Epithelial cell of proximal tubule (primary cell): Measurements from ENCODE around the gene PSME4. TPM values are rescaled to one million over a fixed set of nuclear protein-coding genes. Genes with fewer than 3 reads are reported as not detected.
"Not testable (repeated sequence)": the region's sequence is repeated elsewhere in the genome, so short reads cannot be mapped to it uniquely, and the experiment has no call there.

Experiments used
- DNase-seq: peaks from one replicate; pipeline ENCODE4 v3.0.0-alpha.2; 2011; ENCODE audit warnings: low read depth
- H3K4me3 ChIP-seq: 2 replicates; pipeline ENCODE4 v1.5.1; 2011; ENCODE audit warnings: low read depth, mild to moderate bottlenecking, low read length
- CTCF ChIP-seq: conservative IDR thresholded peaks from 2 replicates; pipeline ENCODE4 v1.5.1; 2012; ENCODE audit warnings: low read depth, mild to moderate bottlenecking, low read length
- total RNA-seq: library from RNA; depleted of rRNA; stranded (reverse); fragments of >200 nt; gene quantifications from 2 replicates; pipeline ENCODE4 v1.2.3, GENCODE V29; 2015

PSME4 gene
- total RNA-seq, 1 donor from 2014 or later = 18.7 TPM

- no peak overlapping the region for H3K4me3 ChIP-seq
- TF ChIP-seq CTCF = no peak
- no peak for DNase-seq
Measured at GRCh38 chr2:53987336-53987921, 16.6 kb upstream of the PSME4 start.

GRCh38 chr2:53985646-53986045 lies 14.9 kb upstream of the PSME4 start:
- no peak overlapping the region for H3K4me3 ChIP-seq
- DNase-seq = no peak
- no peak for TF ChIP-seq CTCF

GRCh38 chr2:53969968-53970723 lies 647 bp downstream of the PSME4 start:
- DNase-seq = no peak
- H3K4me3 ChIP-seq = peak overlapping the region; percentile 86
- no peak for TF ChIP-seq CTCF

- DNase-seq = peak; percentile 74
- peak overlapping the region; percentile 86 for H3K4me3 ChIP-seq
- TF ChIP-seq CTCF = no peak
Measured at GRCh38 chr2:53969285-53969967, 1.4 kb downstream of the PSME4 start.

GRCh38 chr2:53964987-53965687 lies 5.7 kb downstream of the PSME4 start:
- H3K4me3 ChIP-seq = no peak overlapping the region
- no peak for DNase-seq
- TF ChIP-seq CTCF = no peak

- no peak for DNase-seq
- TF ChIP-seq CTCF = no peak
- H3K4me3 ChIP-seq = no peak overlapping the region
Measured at GRCh38 chr2:53964257-53964952, 6.4 kb downstream of the PSME4 start.

- not testable (repeated sequence) for H3K4me3 ChIP-seq, DNase-seq
Measured at GRCh38 chr2:53961478-53962216, 9.1 kb downstream of the PSME4 start.
